GM12873 (cell line): ENCODE measurements around the gene GGN.

Experiments used
- TF ChIP-seq, protein P1 (sequence below): IDR thresholded peaks from 2 replicates; pipeline ENCODE4 v1.5.1; 2012; ENCODE audit warnings: low read depth, mild to moderate bottlenecking, moderate library complexity, low read length, control low read depth; ENCODE audit not compliant: insufficient read depth; ENCODE audit errors: missing control alignments

GGN gene

GRCh38 chr19:38361633-38362075 is 26.2 kb downstream of the GGN start:
- TF ChIP-seq, protein P1, sequence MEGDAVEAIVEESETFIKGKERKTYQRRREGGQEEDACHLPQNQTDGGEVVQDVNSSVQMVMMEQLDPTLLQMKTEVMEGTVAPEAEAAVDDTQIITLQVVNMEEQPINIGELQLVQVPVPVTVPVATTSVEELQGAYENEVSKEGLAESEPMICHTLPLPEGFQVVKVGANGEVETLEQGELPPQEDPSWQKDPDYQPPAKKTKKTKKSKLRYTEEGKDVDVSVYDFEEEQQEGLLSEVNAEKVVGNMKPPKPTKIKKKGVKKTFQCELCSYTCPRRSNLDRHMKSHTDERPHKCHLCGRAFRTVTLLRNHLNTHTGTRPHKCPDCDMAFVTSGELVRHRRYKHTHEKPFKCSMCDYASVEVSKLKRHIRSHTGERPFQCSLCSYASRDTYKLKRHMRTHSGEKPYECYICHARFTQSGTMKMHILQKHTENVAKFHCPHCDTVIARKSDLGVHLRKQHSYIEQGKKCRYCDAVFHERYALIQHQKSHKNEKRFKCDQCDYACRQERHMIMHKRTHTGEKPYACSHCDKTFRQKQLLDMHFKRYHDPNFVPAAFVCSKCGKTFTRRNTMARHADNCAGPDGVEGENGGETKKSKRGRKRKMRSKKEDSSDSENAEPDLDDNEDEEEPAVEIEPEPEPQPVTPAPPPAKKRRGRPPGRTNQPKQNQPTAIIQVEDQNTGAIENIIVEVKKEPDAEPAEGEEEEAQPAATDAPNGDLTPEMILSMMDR = peak; percentile 44

- TF ChIP-seq, protein P1 = no peak
Measured at GRCh38 chr19:38360839-38361631, 26.8 kb downstream of the GGN start.

DNA sequence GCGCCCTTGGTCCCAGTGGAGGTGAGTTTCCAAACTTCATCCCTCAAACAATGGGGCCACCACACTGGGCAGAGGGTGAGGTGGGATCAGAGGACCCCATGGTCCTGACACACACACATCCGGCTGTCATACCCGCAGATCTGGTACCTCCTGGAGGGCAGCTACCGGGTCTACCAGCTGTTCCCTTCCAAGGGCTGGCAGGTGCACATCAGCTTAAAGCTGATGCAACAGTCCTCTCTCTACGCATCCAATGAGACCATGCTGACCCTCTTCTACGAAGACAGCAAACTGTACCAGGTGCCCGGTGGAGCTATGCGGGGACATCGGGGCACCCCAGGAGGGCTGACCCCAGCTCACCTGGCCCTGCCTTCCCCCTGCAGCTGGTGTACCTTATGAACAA is 27.5 kb downstream of the GGN start:
- TF ChIP-seq, protein P1 = no peak

- TF ChIP-seq, protein P1 = no peak
Measured at GRCh38 chr19:38359242-38360021, 28.4 kb downstream of the GGN start.

- TF ChIP-seq, protein P1 = no peak
Measured at GRCh38 chr19:38358071-38358470, 29.8 kb downstream of the GGN start.

DNA sequence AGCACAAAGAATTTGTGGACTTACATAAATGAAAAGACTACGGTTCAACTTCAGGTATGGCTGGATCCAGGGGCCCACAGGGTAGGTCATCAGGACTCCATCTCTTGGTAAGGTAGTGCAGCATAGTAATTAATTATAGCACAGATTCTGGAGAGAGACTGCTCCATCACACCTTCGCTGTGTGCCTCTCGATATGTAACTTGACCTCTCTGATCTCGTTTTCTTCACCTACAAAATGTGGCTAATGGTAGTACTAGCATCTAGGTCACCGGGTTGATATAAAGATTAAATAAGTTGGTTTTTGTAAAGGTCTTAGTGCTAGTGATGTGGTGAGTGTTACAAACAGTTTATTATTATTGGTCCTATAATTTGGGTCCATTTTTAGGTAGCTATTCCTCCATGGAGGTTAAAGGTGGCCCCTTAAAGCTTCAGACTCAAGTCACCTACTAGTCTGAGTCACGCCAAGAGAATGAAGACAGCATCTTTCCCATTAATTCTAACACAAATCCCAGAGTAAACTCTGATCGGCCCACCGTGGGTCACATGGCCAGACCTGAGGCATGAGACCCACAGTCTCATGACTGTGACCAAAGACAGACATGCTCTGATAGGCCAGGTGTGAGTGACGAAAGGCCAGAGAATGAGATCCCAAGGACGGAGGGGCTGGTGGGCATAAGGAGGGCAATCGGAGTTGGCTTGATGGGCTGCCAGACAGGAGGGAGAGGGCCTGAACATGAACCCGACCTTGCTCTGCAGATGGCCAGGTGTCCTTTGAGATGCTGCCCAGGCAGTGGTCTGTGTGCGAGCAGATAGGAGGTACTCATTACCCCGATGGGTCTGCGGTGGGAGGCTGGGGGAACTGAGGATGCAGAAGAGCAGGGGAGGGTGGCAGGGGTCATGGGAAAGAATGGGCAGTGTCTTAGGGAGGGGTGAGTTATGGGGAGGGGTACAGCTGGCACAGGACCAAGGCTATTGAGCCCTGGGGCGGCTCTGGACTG is 31.8 kb downstream of the GGN start:
- TF ChIP-seq, protein P1 = no peak
